ENCODE measurements around the gene TEX14.

TEX14 gene

DNA sequence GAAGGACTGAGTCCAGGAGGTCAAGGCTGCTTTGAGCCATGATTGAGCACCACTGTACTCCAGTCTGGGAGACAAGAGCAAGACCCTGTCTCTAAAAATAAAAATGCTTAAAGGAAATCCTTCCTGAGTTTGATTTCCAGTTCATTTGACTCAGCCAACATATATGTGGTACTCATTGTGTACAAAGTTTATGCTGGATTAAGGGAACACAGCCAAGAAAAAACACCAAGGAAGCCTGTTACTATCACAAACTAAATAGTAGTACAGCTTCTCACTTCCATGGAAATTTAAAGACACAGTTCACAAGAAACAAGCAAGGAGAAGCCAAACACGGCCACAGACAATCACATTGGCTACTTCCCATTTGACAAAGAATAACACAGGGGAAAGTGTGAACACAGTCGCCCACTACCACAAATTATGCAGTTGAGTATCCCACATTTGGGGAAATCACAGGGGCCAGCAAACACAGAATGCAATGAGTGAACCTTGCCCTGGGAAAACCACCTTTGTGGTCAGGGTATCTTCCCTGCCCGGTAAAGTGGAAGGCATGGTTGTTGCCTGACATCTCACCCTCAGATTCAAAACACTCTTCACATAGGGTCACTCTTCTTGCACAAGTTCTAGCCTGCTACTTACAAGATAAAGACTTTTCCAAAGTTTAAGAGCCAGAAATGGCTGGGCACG is 14.5 kb downstream of the TEX14 start:
- H3K9me3 ChIP-seq (ENCODE audit: severe bottlenecking), result peaks cover 6% of the 10 kb centered on the region
- no peak overlapping the region for H3K27ac ChIP-seq
- TF ChIP-seq, protein P1, sequence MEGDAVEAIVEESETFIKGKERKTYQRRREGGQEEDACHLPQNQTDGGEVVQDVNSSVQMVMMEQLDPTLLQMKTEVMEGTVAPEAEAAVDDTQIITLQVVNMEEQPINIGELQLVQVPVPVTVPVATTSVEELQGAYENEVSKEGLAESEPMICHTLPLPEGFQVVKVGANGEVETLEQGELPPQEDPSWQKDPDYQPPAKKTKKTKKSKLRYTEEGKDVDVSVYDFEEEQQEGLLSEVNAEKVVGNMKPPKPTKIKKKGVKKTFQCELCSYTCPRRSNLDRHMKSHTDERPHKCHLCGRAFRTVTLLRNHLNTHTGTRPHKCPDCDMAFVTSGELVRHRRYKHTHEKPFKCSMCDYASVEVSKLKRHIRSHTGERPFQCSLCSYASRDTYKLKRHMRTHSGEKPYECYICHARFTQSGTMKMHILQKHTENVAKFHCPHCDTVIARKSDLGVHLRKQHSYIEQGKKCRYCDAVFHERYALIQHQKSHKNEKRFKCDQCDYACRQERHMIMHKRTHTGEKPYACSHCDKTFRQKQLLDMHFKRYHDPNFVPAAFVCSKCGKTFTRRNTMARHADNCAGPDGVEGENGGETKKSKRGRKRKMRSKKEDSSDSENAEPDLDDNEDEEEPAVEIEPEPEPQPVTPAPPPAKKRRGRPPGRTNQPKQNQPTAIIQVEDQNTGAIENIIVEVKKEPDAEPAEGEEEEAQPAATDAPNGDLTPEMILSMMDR (IDR thresholded peaks at IDR 0.05; ENCODE audit: low read depth, low read length), result no peak

DNA sequence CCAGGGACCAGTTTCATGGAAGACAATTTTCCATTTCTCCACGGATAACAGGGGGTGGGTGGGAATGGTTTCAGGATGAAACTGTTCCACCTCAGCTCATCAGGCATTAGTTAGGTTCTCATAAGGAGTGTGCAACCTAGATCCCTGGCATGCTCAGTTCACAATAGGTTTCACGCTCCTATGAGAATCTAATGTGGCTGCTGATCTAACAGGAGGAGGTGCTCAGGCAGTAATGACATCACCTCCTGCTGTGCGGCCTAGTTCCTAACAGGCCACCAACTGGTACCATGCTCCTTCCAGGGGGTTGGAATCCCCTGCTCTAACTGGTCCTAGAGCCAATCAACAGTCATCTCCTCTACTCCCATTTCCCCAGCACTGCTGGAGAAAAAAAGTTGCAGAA is 19.9 kb downstream of the TEX14 start:
- TF ChIP-seq, protein P1 (IDR thresholded peaks at IDR 0.05; ENCODE audit: low read depth, low read length), result no peak
- no peaks in the 10 kb centered on the region for H3K36me3 ChIP-seq
- no peak overlapping the region for H3K4me3 ChIP-seq (ENCODE audit: low read depth, low read length)
- no peak overlapping the region for H3K27ac ChIP-seq
- no peak for DNase-seq
- H3K9me3 ChIP-seq (ENCODE audit: severe bottlenecking), result no peaks in the 10 kb centered on the region
- H3K27me3 ChIP-seq (ENCODE audit: insufficient read depth, low read depth, severe bottlenecking), result no peaks in the 10 kb centered on the region

More for the DNA sequence above, 14.5 kb downstream of the TEX14 start:
- Histone ChIP-seq H3K27me3 (ENCODE audit: insufficient read depth, low read depth, severe bottlenecking) (peaks cover 5% of the 10 kb centered on the region), H3K4me3 (ENCODE audit: low read depth, low read length) (no peak overlapping the region), H3K36me3 (no peaks in the 10 kb centered on the region; the same call in 1 of the 2 replicates)
- DNase-seq, result no peak

GRCh38 chr17:58669853-58670252 is 22.0 kb downstream of the TEX14 start:
- TF ChIP-seq, protein P1 (IDR thresholded peaks at IDR 0.05; ENCODE audit: low read depth, low read length), result no peak
- H3K9me3 ChIP-seq (ENCODE audit: severe bottlenecking), result no peaks in the 10 kb centered on the region
- no peak for DNase-seq
- no peak overlapping the region for H3K4me3 ChIP-seq (ENCODE audit: low read depth, low read length)
- H3K27ac ChIP-seq, result no peak overlapping the region
- no peaks in the 10 kb centered on the region for H3K36me3 ChIP-seq
- no peaks in the 10 kb centered on the region for H3K27me3 ChIP-seq (ENCODE audit: insufficient read depth, low read depth, severe bottlenecking)

DNA sequence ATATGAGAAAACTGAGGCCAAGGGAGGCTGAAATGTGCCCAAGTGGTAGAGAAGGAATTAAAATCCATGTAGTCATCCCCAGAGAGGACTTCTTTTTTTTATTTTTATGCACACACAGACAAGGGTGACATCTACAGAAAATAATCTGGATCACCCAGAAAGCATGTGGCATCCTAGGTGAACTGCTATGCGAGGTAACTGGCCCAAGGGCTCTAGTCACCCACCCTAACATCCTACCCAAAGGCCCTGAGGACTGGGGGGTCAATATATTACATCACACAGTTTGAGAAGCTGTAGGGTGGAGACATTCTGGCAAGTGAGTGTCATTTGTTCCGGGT is 23.3 kb downstream of the TEX14 start:
- H3K4me3 ChIP-seq (ENCODE audit: low read depth, low read length), result no peak overlapping the region
- H3K9me3 ChIP-seq (ENCODE audit: severe bottlenecking), result no peaks in the 10 kb centered on the region
- DNase-seq, result no peak
- no peak overlapping the region for H3K27ac ChIP-seq
- H3K27me3 ChIP-seq (ENCODE audit: insufficient read depth, low read depth, severe bottlenecking), result no peaks in the 10 kb centered on the region
- TF ChIP-seq, protein P1 (IDR thresholded peaks at IDR 0.05; ENCODE audit: low read depth, low read length), result no peak
- no peaks in the 10 kb centered on the region for H3K36me3 ChIP-seq

DNA sequence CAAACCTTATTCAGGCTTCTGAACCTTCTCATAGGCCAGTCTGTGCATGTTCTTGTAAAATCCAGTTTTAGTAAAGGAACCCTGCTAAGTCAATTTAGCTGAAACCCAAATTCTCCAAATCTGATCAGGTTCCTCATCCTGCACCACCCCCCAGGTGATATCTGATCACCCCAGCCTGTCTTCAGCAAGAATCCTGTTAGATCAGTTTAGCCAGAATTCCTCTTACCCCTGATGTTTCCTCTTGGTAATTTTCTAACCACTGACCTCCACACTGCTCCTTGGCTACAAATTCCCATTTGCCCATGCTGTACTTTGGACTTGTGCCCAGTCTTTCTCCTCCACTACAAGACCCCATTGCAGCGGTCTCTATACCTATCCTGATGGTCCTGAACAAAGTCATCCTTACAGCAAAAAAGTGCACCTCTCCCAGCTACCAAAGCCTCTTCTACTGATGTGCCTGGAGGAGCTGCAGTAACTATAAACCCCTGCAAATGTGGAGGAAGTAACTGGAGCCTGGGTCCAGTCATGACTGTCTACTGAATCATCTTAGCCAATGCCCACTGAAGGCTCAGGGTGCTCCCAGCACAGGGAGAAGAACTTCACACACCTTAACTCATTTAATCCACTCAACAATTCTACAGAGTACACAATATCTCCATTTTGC is 23.8 kb downstream of the TEX14 start:
- TF ChIP-seq, protein P1 (IDR thresholded peaks at IDR 0.05; ENCODE audit: low read depth, low read length), result no peak
- H3K27me3 ChIP-seq (ENCODE audit: insufficient read depth, low read depth, severe bottlenecking), result no peaks in the 10 kb centered on the region
- no peaks in the 10 kb centered on the region for H3K36me3 ChIP-seq
- DNase-seq, result no peak
- no peak overlapping the region for H3K4me3 ChIP-seq (ENCODE audit: low read depth, low read length)
- H3K27ac ChIP-seq, result no peak overlapping the region
- no peaks in the 10 kb centered on the region for H3K9me3 ChIP-seq (ENCODE audit: severe bottlenecking)
